ENCODE measurements around the gene ACBD6.

ACBD6 gene

GRCh38 chr1:180515857-180516388 lies 13.5 kb upstream of the ACBD6 start:
- Mint-ChIP-seq H3K4me3 (no peak overlapping the region), H3K27me3 (peaks cover 2% of the 10 kb centered on the region), H3K27ac (no peak overlapping the region), H3K9me3 (no peaks in the 10 kb centered on the region), H3K36me3 (ENCODE audit: low read depth) (no peaks in the 10 kb centered on the region), H3K4me1 (ENCODE audit: low read depth) (no peaks in the 10 kb centered on the region)
- intact Hi-C loops (cut with micrococcal nuclease): loop anchor here (5.0 to 10.0 kb wide), 3 partner anchors 346 to 651 kb away; no protein-coding TSS in a partner anchor

GRCh38 chr1:180515364-180515763 lies 13.0 kb upstream of the ACBD6 start:
- no peaks in the 10 kb centered on the region for H3K36me3 Mint-ChIP-seq (ENCODE audit: low read depth)
- H3K9me3 Mint-ChIP-seq: no peaks in the 10 kb centered on the region
- H3K27me3 Mint-ChIP-seq: peaks cover 2% of the 10 kb centered on the region
- no peaks in the 10 kb centered on the region for H3K4me1 Mint-ChIP-seq (ENCODE audit: low read depth)
- intact Hi-C loops (cut with micrococcal nuclease): loop anchor here (5.0 to 10.0 kb wide), 3 partner anchors 347 to 652 kb away; no protein-coding TSS in a partner anchor
- no peak overlapping the region for H3K27ac Mint-ChIP-seq
- no peak overlapping the region for H3K4me3 Mint-ChIP-seq

- no peaks in the 10 kb centered on the region for H3K4me1 Mint-ChIP-seq (ENCODE audit: low read depth)
- intact Hi-C loops (cut with micrococcal nuclease): loop anchor here (10.0 kb wide), 1 partner anchor 561 kb away; no protein-coding TSS in a partner anchor
- H3K4me3 Mint-ChIP-seq: no peak overlapping the region
- no peaks in the 10 kb centered on the region for H3K36me3 Mint-ChIP-seq (ENCODE audit: low read depth)
- no peaks in the 10 kb centered on the region for H3K9me3 Mint-ChIP-seq
- H3K27me3 Mint-ChIP-seq: peaks cover 2% of the 10 kb centered on the region
- H3K27ac Mint-ChIP-seq: no peak overlapping the region
Measured at GRCh38 chr1:180513531-180513930, 11.2 kb upstream of the ACBD6 start.

GRCh38 chr1:180510882-180511281 lies 8.5 kb upstream of the ACBD6 start:
- Mint-ChIP-seq H3K9me3 (no peaks in the 10 kb centered on the region), H3K27me3 (peaks cover 2% of the 10 kb centered on the region), H3K36me3 (ENCODE audit: low read depth) (no peaks in the 10 kb centered on the region), H3K27ac (no peak overlapping the region), H3K4me3 (no peak overlapping the region), H3K4me1 (ENCODE audit: low read depth) (no peaks in the 10 kb centered on the region)
- intact Hi-C loops (cut with micrococcal nuclease): loop anchor here (10.0 kb wide), 1 partner anchor 564 kb away; no protein-coding TSS in a partner anchor

- peaks cover under 1% of the 10 kb centered on the region for H3K4me1 Mint-ChIP-seq (ENCODE audit: low read depth)
- H3K9me3 Mint-ChIP-seq: no peaks in the 10 kb centered on the region
- H3K27me3 Mint-ChIP-seq: peaks cover 2% of the 10 kb centered on the region
- intact Hi-C loops (cut with micrococcal nuclease): no loop called here
- no peak overlapping the region for H3K27ac Mint-ChIP-seq
- H3K36me3 Mint-ChIP-seq (ENCODE audit: low read depth): no peaks in the 10 kb centered on the region
- H3K4me3 Mint-ChIP-seq: no peak overlapping the region
Measured at GRCh38 chr1:180508725-180509097, 6.3 kb upstream of the ACBD6 start.

GRCh38 chr1:180507795-180508724 lies 5.7 kb upstream of the ACBD6 start:
- Mint-ChIP-seq H3K4me1 (ENCODE audit: low read depth) (peaks cover 7% of the 10 kb centered on the region), H3K27ac (no peak overlapping the region), H3K27me3 (peaks cover 2% of the 10 kb centered on the region), H3K36me3 (ENCODE audit: low read depth) (no peaks in the 10 kb centered on the region), H3K9me3 (no peaks in the 10 kb centered on the region), H3K4me3 (no peak overlapping the region)
- intact Hi-C loops (cut with micrococcal nuclease): no loop called here

- no peak overlapping the region for H3K4me3 Mint-ChIP-seq
- intact Hi-C loops (cut with micrococcal nuclease): no loop called here
Measured at GRCh38 chr1:180505732-180506335, 3.5 kb upstream of the ACBD6 start.

GRCh38 chr1:180504186-180504585 lies 1.8 kb upstream of the ACBD6 start:
- H3K36me3 Mint-ChIP-seq (ENCODE audit: low read depth): peaks cover 13% of the 10 kb centered on the region
- H3K4me3 Mint-ChIP-seq: no peak overlapping the region
- H3K27ac Mint-ChIP-seq: no peak overlapping the region
- no peaks in the 10 kb centered on the region for H3K9me3 Mint-ChIP-seq
- H3K27me3 Mint-ChIP-seq: no peaks in the 10 kb centered on the region
- H3K4me1 Mint-ChIP-seq (ENCODE audit: low read depth): peaks cover 24% of the 10 kb centered on the region
- intact Hi-C loops (cut with micrococcal nuclease): no loop called here

More at GRCh38 chr1:180505732-180506335, 3.5 kb upstream of the ACBD6 start:
- Mint-ChIP-seq H3K36me3 (ENCODE audit: low read depth) (peaks cover 13% of the 10 kb centered on the region), H3K9me3 (no peaks in the 10 kb centered on the region), H3K4me1 (ENCODE audit: low read depth) (peaks cover 23% of the 10 kb centered on the region), H3K27ac (no peak overlapping the region), H3K27me3 (no peaks in the 10 kb centered on the region)

- H3K36me3 Mint-ChIP-seq (ENCODE audit: low read depth): peaks cover 13% of the 10 kb centered on the region
- no peaks in the 10 kb centered on the region for H3K9me3 Mint-ChIP-seq
- H3K27me3 Mint-ChIP-seq: no peaks in the 10 kb centered on the region
- H3K4me1 Mint-ChIP-seq (ENCODE audit: low read depth): peaks cover 24% of the 10 kb centered on the region
- H3K27ac Mint-ChIP-seq: peak overlapping the region; percentile 92
- H3K4me3 Mint-ChIP-seq: peak overlapping the region; percentile 98
- intact Hi-C loops (cut with micrococcal nuclease): no loop called here
Measured at GRCh38 chr1:180503280-180503862, 994 bp upstream of the ACBD6 start.

- H3K4me3 Mint-ChIP-seq: peak overlapping the region; percentile 98
- H3K9me3 Mint-ChIP-seq: no peaks in the 10 kb centered on the region
- no peaks in the 10 kb centered on the region for H3K27me3 Mint-ChIP-seq
- peaks cover 13% of the 10 kb centered on the region for H3K36me3 Mint-ChIP-seq (ENCODE audit: low read depth)
- peaks cover 24% of the 10 kb centered on the region for H3K4me1 Mint-ChIP-seq (ENCODE audit: low read depth)
- intact Hi-C loops (cut with micrococcal nuclease): no loop called here
- peak overlapping the region; percentile 92 for H3K27ac Mint-ChIP-seq
Measured at GRCh38 chr1:180501865-180502360, 464 bp downstream of the ACBD6 start.

- intact Hi-C loops (cut with micrococcal nuclease): no loop called here
- H3K4me3 Mint-ChIP-seq: no peak overlapping the region
- no peaks in the 10 kb centered on the region for H3K27me3 Mint-ChIP-seq
- peaks cover 24% of the 10 kb centered on the region for H3K4me1 Mint-ChIP-seq (ENCODE audit: low read depth)
- H3K27ac Mint-ChIP-seq: no peak overlapping the region
- no peaks in the 10 kb centered on the region for H3K9me3 Mint-ChIP-seq
- H3K36me3 Mint-ChIP-seq (ENCODE audit: low read depth): peaks cover 21% of the 10 kb centered on the region
Measured at GRCh38 chr1:180500689-180501088, 1.7 kb downstream of the ACBD6 start.

- Mint-ChIP-seq H3K4me1 (ENCODE audit: low read depth) (peaks cover 31% of the 10 kb centered on the region), H3K27ac (no peak overlapping the region), H3K4me3 (no peak overlapping the region), H3K9me3 (no peaks in the 10 kb centered on the region), H3K27me3 (no peaks in the 10 kb centered on the region), H3K36me3 (ENCODE audit: low read depth) (peaks cover 35% of the 10 kb centered on the region)
- intact Hi-C loops (cut with micrococcal nuclease): no loop called here
Measured at GRCh38 chr1:180498594-180498993, 3.8 kb downstream of the ACBD6 start.

GRCh38 chr1:180497826-180498225 lies 4.6 kb downstream of the ACBD6 start:
- intact Hi-C loops (cut with micrococcal nuclease): no loop called here
- Mint-ChIP-seq H3K9me3 (no peaks in the 10 kb centered on the region), H3K4me3 (no peak overlapping the region), H3K27me3 (no peaks in the 10 kb centered on the region), H3K27ac (no peak overlapping the region), H3K36me3 (ENCODE audit: low read depth) (peaks cover 41% of the 10 kb centered on the region), H3K4me1 (ENCODE audit: low read depth) (peaks cover 25% of the 10 kb centered on the region)
